Measurements from ENCODE around the gene FERMT2. TPM values are rescaled to one million over a fixed set of nuclear protein-coding genes. Genes with fewer than 3 reads are reported as not detected.

FERMT2 gene
- total and polyA plus RNA-seq, 12 donors = 22.8 to 53.8 (median 40.1) TPM

- H3K4me1 ChIP-seq (replicated peaks in 1 of 2) = no peaks in the 10 kb centered on the region
- H3K4me3 ChIP-seq = no peak overlapping the region
- TF ChIP-seq CTCF (IDR thresholded peaks at IDR 0.05) (no peak), POLR2A (IDR thresholded peaks at IDR 0.05) (no peak)
- 85 to 92% (median 86%) methylated on average over 5 of the region's 5 CpGs for WGBS, 4 donors
- H3K9me3 ChIP-seq (replicated peaks in 1 of 3) = no peaks in the 10 kb centered on the region
- intact Hi-C loops (cut with DNase I) = no loop called here
- H3K27ac ChIP-seq = no peak overlapping the region
- no peak for DNase-seq
- H3K36me3 ChIP-seq (replicated peaks in 1 of 2) = peaks cover 0 to 7% of the 10 kb centered on the region in 2 donors
- no peaks in the 10 kb centered on the region for H3K27me3 ChIP-seq
These were observed 70.9 kb downstream of the FERMT2 start for GRCh38 chr14:52879958-52880357.

- DNase-seq = no peak
- Histone ChIP-seq H3K4me1 (replicated peaks in 1 of 2) (no peaks in the 10 kb centered on the region), H3K4me3 (no peak overlapping the region), H3K27ac (no peak overlapping the region), H3K36me3 (replicated peaks in 1 of 2) (peaks cover 0 to 12% of the 10 kb centered on the region in 2 donors), H3K9me3 (replicated peaks in 1 of 3) (no peaks in the 10 kb centered on the region), H3K27me3 (no peaks in the 10 kb centered on the region)
- TF ChIP-seq CTCF (IDR thresholded peaks at IDR 0.05) (no peak), POLR2A (IDR thresholded peaks at IDR 0.05) (no peak)
- WGBS, 4 donors = 89 to 97% (median 92%) methylated on average over 3 of the region's 3 CpGs
- intact Hi-C loops (cut with DNase I) = no loop called here
These were observed 71.9 kb downstream of the FERMT2 start for GRCh38 chr14:52878946-52879345.

- 31 to 38% (median 33%) methylated on average over 3 of the region's 3 CpGs for WGBS, 4 donors
- intact Hi-C loops (cut with DNase I) = no loop called here
- H3K36me3 ChIP-seq (replicated peaks in 1 of 2) = peaks cover 0 to 14% of the 10 kb centered on the region in 2 donors
- no peaks in the 10 kb centered on the region for H3K27me3 ChIP-seq
- H3K27ac ChIP-seq = no peak overlapping the region
- H3K4me3 ChIP-seq = no peak overlapping the region
- no peaks in the 10 kb centered on the region for H3K4me1 ChIP-seq (replicated peaks in 1 of 2)
- TF ChIP-seq POLR2A (IDR thresholded peaks at IDR 0.05) (no peak), CTCF (IDR thresholded peaks at IDR 0.05) (no peak)
- no peaks in the 10 kb centered on the region for H3K9me3 ChIP-seq (replicated peaks in 1 of 3)
- no peak for DNase-seq
These were observed 72.4 kb downstream of the FERMT2 start for GRCh38 chr14:52878469-52878868.

GRCh38 chr14:52877628-52878027 lies 73.2 kb downstream of the FERMT2 start:
- TF ChIP-seq POLR2A (IDR thresholded peaks at IDR 0.05) (no peak), CTCF (IDR thresholded peaks at IDR 0.05) (no peak)
- Histone ChIP-seq H3K27ac (no peak overlapping the region), H3K36me3 (replicated peaks in 1 of 2) (peaks cover 0 to 22% of the 10 kb centered on the region in 2 donors), H3K4me3 (no peak overlapping the region), H3K4me1 (replicated peaks in 1 of 2) (no peaks in the 10 kb centered on the region), H3K9me3 (replicated peaks in 1 of 3) (no peaks in the 10 kb centered on the region), H3K27me3 (no peaks in the 10 kb centered on the region)
- intact Hi-C loops (cut with DNase I) = no loop called here
- 59 to 70% (median 65%) methylated on average over 2 of the region's 2 CpGs for WGBS, 4 donors
- no peak for DNase-seq
